ENCODE measurements around the gene NPM1.

DNA sequence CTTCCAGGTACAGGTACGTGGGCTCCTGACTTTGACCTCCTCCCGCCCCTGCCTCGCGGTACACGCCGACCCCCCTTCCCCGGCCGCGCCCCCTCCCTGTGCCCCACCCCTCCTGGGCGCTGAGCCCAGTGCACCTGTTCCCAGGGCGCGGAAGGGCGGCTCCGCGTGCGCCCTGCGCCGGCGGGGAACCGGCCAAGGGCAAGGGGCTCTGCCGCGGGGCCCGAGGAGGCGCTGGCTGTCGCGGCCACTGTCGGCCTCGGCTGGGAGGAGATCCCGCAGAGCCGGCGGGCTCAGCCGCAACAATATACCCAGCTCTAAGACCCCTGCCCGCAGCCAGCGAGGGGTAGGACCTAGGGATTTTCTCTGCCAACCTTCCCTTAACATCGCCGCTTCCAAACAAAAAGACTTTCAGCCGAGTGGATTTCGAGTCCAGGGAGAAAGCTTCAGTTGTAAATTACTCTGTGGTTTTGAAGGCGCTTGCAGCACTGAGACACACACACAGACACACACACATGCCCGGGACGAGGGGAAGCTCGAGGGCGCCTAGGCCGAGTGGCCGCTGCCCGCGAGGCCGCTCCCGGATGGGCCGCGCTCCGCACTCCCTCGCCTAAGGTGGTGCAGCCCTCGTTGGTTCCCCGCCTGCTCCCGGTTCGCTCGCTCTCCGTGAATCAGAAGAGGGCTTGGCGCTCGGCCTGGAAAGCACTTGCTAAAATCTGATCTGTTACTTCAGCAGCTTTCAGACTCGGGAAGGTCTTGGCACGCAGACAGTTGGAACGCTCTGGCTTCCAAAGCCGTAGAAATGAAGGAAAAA lies 33.0 kb downstream of the NPM1 start:
- no peak for TF ChIP-seq POLR2AphosphoS5 (IDR thresholded peaks at IDR 0.05; ENCODE audit: low read depth, low read length)
- no peak for TF ChIP-seq EZH2 (IDR thresholded peaks at IDR 0.05)
- TF ChIP-seq, protein P1, sequence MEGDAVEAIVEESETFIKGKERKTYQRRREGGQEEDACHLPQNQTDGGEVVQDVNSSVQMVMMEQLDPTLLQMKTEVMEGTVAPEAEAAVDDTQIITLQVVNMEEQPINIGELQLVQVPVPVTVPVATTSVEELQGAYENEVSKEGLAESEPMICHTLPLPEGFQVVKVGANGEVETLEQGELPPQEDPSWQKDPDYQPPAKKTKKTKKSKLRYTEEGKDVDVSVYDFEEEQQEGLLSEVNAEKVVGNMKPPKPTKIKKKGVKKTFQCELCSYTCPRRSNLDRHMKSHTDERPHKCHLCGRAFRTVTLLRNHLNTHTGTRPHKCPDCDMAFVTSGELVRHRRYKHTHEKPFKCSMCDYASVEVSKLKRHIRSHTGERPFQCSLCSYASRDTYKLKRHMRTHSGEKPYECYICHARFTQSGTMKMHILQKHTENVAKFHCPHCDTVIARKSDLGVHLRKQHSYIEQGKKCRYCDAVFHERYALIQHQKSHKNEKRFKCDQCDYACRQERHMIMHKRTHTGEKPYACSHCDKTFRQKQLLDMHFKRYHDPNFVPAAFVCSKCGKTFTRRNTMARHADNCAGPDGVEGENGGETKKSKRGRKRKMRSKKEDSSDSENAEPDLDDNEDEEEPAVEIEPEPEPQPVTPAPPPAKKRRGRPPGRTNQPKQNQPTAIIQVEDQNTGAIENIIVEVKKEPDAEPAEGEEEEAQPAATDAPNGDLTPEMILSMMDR (IDR thresholded peaks at IDR 0.05 in 2 of 3, conservative IDR thresholded peaks at IDR 0.05 in 1 of 3; ENCODE audit: borderline replicate concordance in 1 of 3, insufficient read depth in 1 of 3, low read depth in 2 of 3, low read length in 2 of 3) = no peak
- TF ChIP-seq SIN3A (IDR thresholded peaks at IDR 0.05; ENCODE audit: low read depth) = no peak
- TF ChIP-seq EGR1 (IDR thresholded peaks at IDR 0.05; ENCODE audit: low read depth) = no peak
- TF ChIP-seq, protein P2, sequence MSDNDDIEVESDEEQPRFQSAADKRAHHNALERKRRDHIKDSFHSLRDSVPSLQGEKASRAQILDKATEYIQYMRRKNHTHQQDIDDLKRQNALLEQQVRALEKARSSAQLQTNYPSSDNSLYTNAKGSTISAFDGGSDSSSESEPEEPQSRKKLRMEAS (IDR thresholded peaks at IDR 0.05) = no peak
- no peak for TF ChIP-seq RAD21 (IDR thresholded peaks at IDR 0.05; ENCODE audit: low read depth)
- TF ChIP-seq YY1 (IDR thresholded peaks at IDR 0.05; ENCODE audit: extremely low read depth, insufficient replicate concordance, low read depth, low read length) = no peak
- TF ChIP-seq POLR2A (IDR thresholded peaks at IDR 0.05; ENCODE audit: borderline replicate concordance, extremely low read depth, insufficient read depth, insufficient read length) = no peak
- TF ChIP-seq ZNF274 (IDR thresholded peaks at IDR 0.05; ENCODE audit: low read depth, low read length) = no peak
